Heart right ventricle (tissue), 16 donors: ENCODE measurements around the gene PTPRD. TPM values are rescaled to one million over a fixed set of nuclear protein-coding genes. Genes with fewer than 3 reads are reported as not detected.
A peak's percentile ranks its signal among the peaks of the same experiment; 100 is the strongest.

Source experiments
- ATAC-seq, 8 donors: fragments of 200-7000 bp; cut with Tn5 transposase; one replicate each; pipeline ENCODE4 v1.9.1; 2020; ENCODE audit warnings: mild to moderate bottlenecking in 8 of 8, moderate library complexity in 8 of 8, moderate number of reproducible peaks in 1 of 8
- DNase-seq, 2 donors: peaks; one replicate each; pipeline ENCODE4 v3.0.0-alpha.2; 2020
- H3K27ac ChIP-seq, 10 donors: fragments of 200-600 bp; sonication (generic) in 2 of 10; one replicate each; pipeline versions ENCODE4 v1.5.0 to v1.8.0; 2020 to 2022; ENCODE audit warnings: mild to moderate bottlenecking in 3 of 10
- H3K27me3 ChIP-seq, 7 donors: fragments of 200-600 bp; one replicate each; pipeline ENCODE4 v1.8.0; 2021 to 2022; ENCODE audit warnings: mild to moderate bottlenecking in 2 of 7
- H3K36me3 ChIP-seq, 9 donors: fragments of 200-600 bp; sonication (generic) in 1 of 9; one replicate each; pipeline versions ENCODE4 v1.5.0 to v1.8.0; 2020 to 2022; ENCODE audit warnings: mild to moderate bottlenecking in 2 of 9
- H3K4me1 ChIP-seq, 9 donors: fragments of 200-600 bp; sonication (generic) in 1 of 9; one replicate each; pipeline versions ENCODE4 v1.5.0 to v1.8.0; 2020 to 2022; ENCODE audit warnings: mild to moderate bottlenecking in 4 of 9
- H3K4me3 ChIP-seq, 10 donors: fragments of 200-600 bp; sonication (generic) in 2 of 10; one replicate each; pipeline versions ENCODE4 v1.5.0 to v1.8.0; 2020 to 2022; ENCODE audit warnings: mild to moderate bottlenecking in 7 of 10, moderate library complexity in 2 of 10
- H3K9me3 ChIP-seq, 11 donors: fragments of 200-600 bp in 10 of 11; sonication (generic) in 2 of 11; one replicate each; pipeline versions ENCODE4 v1.5.0 to v1.8.0; 2013 to 2022; ENCODE audit warnings: mild to moderate bottlenecking in 2 of 11, control low read depth in 1 of 11, moderate library complexity in 1 of 11
- WGBS, 2 donors: extraction: QIAGEN DNeasy Blood & Tissue Kit; methylation state at CpG; one replicate each; pipeline ENCODE4 v1.1.7; 2013; ENCODE audit warnings: inconsistent platforms in 1 of 2; 5-methylcytosine and 5-hydroxymethylcytosine counted together
- intact Hi-C, 10 donors: fragments of 100-400 bp; cut with DNase I; formaldehyde crosslinking; loops; one replicate each; pipeline versions ENCODE4 v1.11.1 to v1.14.2; 2022
- polyA plus RNA-seq, 2 donors: library from polyadenylated mRNA; stranded (reverse); fragments of 200-250 nt; gene quantifications; one replicate each; pipeline ENCODE4 v1.2.3, GENCODE V29; 2013
- total RNA-seq, 10 donors: library from RNA; stranded (reverse); fragmentation: NEBNext Ultra II Directional in 3 of 10; extraction: Animal tissue kit (Norgen Biotek cat#: 25700) in 3 of 10; gene quantifications; one replicate each; pipeline versions ENCODE4 v1.2.1 to v1.2.4, GENCODE V29; 2021 to 2023
- TF ChIP-seq, protein P1 (sequence below), 9 donors: fragments of 200-600 bp; sonication (generic) in 2 of 9; IDR thresholded peaks; one replicate each; pipeline versions ENCODE4 v1.5.0 to v1.8.0; 2021 to 2022; ENCODE audit warnings: antibody characterized with exemption in 9 of 9, mild to moderate bottlenecking in 5 of 9, moderate library complexity in 1 of 9
- donor health status: Arrhythmogenic right ventricular cardiomyopathy.
- donor health status: ischemic (EF 13 %, LVEDD 7.1; RV severe dilation, severe dysfunction).
- donor health status: healthy with polysubstance abuse.
- donor health status: DM: no; HTN: yes; CAD: no.
- donor health status: DM: no; HTN: no; CAD: no.
- donor health status: ischemic (EF 25% LVEDD 6.9; RV normal size, moderate dysfunction).
- donor health status: ischemic (EF 25% LVEDD 5.7; RV mildly dilated, moderate dysfunction).
- donor health status: healthy.
- donor health status: DM: yes; HTN: yes; CAD: no.
- donor health status: Ischemic cardiomyopathy.
- donor health status: ischemic (EF 35%, LVEDD 5.7; RV mildly dilated, moderate dysfunction).
- donor health status: nonischemic (EF 11% LVEDD 7.7; RV severe dilation, severe dysfunction).
- donor health status: DM: yes; HTN: yes; CAD: no.
- donor health status: PGD.
- donor health status: ischemic (EF 29% LVEDD 5.4; RV normal size, mild dysfunction).
- donor health status: nonischemic (EF 23%, LVEDD 6.1; RV moderate dilation, normal function).

The PTPRD gene
- total and polyA plus RNA-seq, 12 donors = 1.4 to 25.2 (median 13.0) TPM

DNA sequence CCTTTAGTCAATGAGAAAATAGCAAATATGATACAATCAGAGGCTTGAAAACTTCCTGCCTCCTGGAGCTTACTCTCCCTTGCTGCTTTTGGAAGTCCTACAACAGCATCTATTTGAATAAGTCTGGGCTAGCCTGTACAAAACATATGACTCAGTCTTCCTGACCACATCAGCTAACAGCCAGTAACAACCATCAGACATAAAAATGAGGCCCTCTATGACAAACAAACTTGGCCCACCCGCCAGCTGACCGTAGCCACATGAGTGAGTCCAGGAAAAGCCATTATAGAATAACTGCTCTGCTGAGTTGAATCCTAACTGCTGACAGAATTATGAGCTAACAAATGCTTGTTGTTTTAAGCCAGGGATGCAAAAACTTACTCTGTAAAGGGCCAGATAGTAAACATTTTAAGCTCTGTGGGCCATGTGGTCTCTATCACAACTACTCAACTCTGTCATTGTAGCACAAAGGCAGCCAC lies 347.6 kb downstream of the PTPRD start:
- TF ChIP-seq, protein P1, sequence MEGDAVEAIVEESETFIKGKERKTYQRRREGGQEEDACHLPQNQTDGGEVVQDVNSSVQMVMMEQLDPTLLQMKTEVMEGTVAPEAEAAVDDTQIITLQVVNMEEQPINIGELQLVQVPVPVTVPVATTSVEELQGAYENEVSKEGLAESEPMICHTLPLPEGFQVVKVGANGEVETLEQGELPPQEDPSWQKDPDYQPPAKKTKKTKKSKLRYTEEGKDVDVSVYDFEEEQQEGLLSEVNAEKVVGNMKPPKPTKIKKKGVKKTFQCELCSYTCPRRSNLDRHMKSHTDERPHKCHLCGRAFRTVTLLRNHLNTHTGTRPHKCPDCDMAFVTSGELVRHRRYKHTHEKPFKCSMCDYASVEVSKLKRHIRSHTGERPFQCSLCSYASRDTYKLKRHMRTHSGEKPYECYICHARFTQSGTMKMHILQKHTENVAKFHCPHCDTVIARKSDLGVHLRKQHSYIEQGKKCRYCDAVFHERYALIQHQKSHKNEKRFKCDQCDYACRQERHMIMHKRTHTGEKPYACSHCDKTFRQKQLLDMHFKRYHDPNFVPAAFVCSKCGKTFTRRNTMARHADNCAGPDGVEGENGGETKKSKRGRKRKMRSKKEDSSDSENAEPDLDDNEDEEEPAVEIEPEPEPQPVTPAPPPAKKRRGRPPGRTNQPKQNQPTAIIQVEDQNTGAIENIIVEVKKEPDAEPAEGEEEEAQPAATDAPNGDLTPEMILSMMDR (IDR thresholded peaks at IDR 0.05) = no peak
- no peaks in the 10 kb centered on the region for H3K27me3 ChIP-seq
- 38 to 40% methylated on average over 2 of the region's 2 CpGs for WGBS, 2 donors
- no peak overlapping the region for H3K4me3 ChIP-seq
- H3K36me3 ChIP-seq = no peaks in the 10 kb centered on the region
- intact Hi-C loops = loop anchor here in 3 of 10 donors (5.0 to 10.0 kb wide), 2 partner anchors 200 to 203 kb away; no protein-coding TSS in a partner anchor
- H3K9me3 ChIP-seq = no peaks in the 10 kb centered on the region
- ATAC-seq (no peak), DNase-seq (no peak)
- H3K27ac ChIP-seq = peak overlapping the region in 1 of 10 donors; percentile 21
- no peaks in the 10 kb centered on the region for H3K4me1 ChIP-seq

GRCh38 chr9:10260501-10260900 lies 352.3 kb downstream of the PTPRD start:
- Histone ChIP-seq H3K36me3 (no peaks in the 10 kb centered on the region), H3K4me3 (no peak overlapping the region), H3K9me3 (peaks cover 0 to 3% (median 0%) of the 10 kb centered on the region in 11 donors), H3K27me3 (no peaks in the 10 kb centered on the region), H3K27ac (no peak overlapping the region), H3K4me1 (no peaks in the 10 kb centered on the region)
- ATAC-seq = no peak
- TF ChIP-seq, protein P1 (IDR thresholded peaks at IDR 0.05) = no peak
- 44 to 49% methylated on average over 1 of the region's 1 CpG for WGBS, 2 donors
- no peak for DNase-seq
- intact Hi-C loops = loop anchor here in 1 of 10 donors (10.0 kb wide), 1 partner anchor 196 kb away; no protein-coding TSS in a partner anchor

DNA sequence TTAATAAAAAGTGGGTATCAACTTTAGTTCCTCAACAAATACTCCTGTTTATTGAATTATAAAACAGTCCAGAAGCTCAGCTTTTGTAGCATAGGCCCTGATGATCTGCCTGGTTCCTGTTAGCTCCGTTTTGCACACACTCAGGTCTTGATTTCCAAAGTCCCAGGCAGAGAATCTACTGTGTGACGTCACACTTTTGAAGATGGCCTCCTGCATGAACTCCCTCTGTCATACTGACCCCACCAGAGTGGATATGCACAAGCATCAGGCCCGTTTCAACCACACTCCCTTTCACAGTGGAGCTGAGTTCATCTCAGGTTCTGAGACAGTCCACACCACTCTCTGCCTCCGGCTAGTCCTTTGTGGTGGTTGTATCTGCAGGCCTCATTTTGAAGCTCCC lies 353.1 kb downstream of the PTPRD start:
- Histone ChIP-seq H3K36me3 (no peaks in the 10 kb centered on the region), H3K9me3 (peaks cover 0 to 3% (median 0%) of the 10 kb centered on the region in 11 donors), H3K27ac (no peak overlapping the region), H3K27me3 (no peaks in the 10 kb centered on the region), H3K4me3 (no peak overlapping the region), H3K4me1 (no peaks in the 10 kb centered on the region)
- ATAC-seq (no peak), DNase-seq (no peak)
- TF ChIP-seq, protein P1 (IDR thresholded peaks at IDR 0.05) = no peak
- 72 to 81% methylated on average over 4 of the region's 4 CpGs for WGBS, 2 donors
- intact Hi-C loops = loop anchor here in 1 of 10 donors (10.0 kb wide), 1 partner anchor 195 kb away; no protein-coding TSS in a partner anchor

DNA sequence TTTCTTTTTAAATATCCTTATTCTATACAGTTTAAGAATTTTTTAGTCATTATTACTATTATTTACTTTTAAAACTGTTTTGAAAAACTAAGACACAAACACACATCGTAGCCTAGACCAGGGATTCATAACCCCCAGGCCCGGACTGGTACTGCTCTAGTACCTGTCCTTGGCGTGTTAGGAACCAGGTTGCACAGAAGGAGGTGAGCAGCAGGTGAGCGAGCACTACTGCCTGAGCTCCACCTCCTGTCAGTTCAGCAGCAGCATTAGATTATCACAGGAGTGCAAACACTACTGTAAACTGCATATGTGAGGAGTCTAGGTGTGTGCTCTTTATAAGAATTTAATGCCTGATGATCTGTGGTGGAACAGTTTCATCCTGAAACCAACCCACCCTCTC lies 357.0 kb downstream of the PTPRD start:
- intact Hi-C loops = no loop called here
- Histone ChIP-seq H3K4me1 (peaks cover 0 to 4% (median 0%) of the 10 kb centered on the region in 9 donors), H3K9me3 (peaks cover 0 to 3% (median 0%) of the 10 kb centered on the region in 11 donors), H3K27me3 (no peaks in the 10 kb centered on the region), H3K27ac (no peak overlapping the region), H3K36me3 (no peaks in the 10 kb centered on the region), H3K4me3 (no peak overlapping the region)
- TF ChIP-seq, protein P1 (IDR thresholded peaks at IDR 0.05) = no peak
- ATAC-seq (no peak), DNase-seq (no peak)
- WGBS, 2 donors = 89 to 98% methylated on average over 4 of the region's 4 CpGs
